Amygdala (tissue), 56 donors: Measurements from ENCODE around the gene HLA-DQB1.
"Not testable (repeated sequence)": the region's sequence is repeated elsewhere in the genome, so short reads cannot be mapped to it uniquely, and the experiment has no call there.

Experiments used
- DNase-seq, 56 donors: peaks; one replicate each; lab custom pipeline; 2025; lab: John Stamatoyannopoulos, UW

HLA-DQB1 gene

GRCh38 chr6:32664354-32664753 is 2.1 kb downstream of the HLA-DQB1 start:
- DNase-seq = no peak

- no peak for DNase-seq
Observed at GRCh38 chr6:32662836-32663235, 3.6 kb downstream of the HLA-DQB1 start.

GRCh38 chr6:32662099-32662498 is 4.4 kb downstream of the HLA-DQB1 start:
- no peak for DNase-seq

GRCh38 chr6:32659856-32660595 is 6.4 kb downstream of the HLA-DQB1 start:
- DNase-seq = no peak

- DNase-seq = no peak
Observed at GRCh38 chr6:32658268-32658897, 8.1 kb downstream of the HLA-DQB1 start.

GRCh38 chr6:32657819-32658218 is 8.6 kb downstream of the HLA-DQB1 start:
- not testable (repeated sequence) for DNase-seq

GRCh38 chr6:32657329-32657728 is 9.1 kb downstream of the HLA-DQB1 start:
- DNase-seq = not testable (repeated sequence)

GRCh38 chr6:32655203-32655710 is 11.2 kb downstream of the HLA-DQB1 start:
- no peak for DNase-seq

- DNase-seq = no peak
Observed at GRCh38 chr6:32645047-32645703, 21.3 kb downstream of the HLA-DQB1 start.

- no peak for DNase-seq
Observed at GRCh38 chr6:32643904-32644303, 22.6 kb downstream of the HLA-DQB1 start.

- DNase-seq = no peak
Observed at GRCh38 chr6:32642720-32643106, 23.7 kb downstream of the HLA-DQB1 start.

GRCh38 chr6:32641785-32642719 is 24.4 kb downstream of the HLA-DQB1 start:
- DNase-seq = not testable (repeated sequence)

GRCh38 chr6:32641122-32641521 is 25.3 kb downstream of the HLA-DQB1 start:
- no peak for DNase-seq

- no peak for DNase-seq
Observed at GRCh38 chr6:32639440-32640394, 26.7 kb downstream of the HLA-DQB1 start.

- DNase-seq = no peak
Observed at GRCh38 chr6:32638532-32639219, 27.8 kb downstream of the HLA-DQB1 start.

GRCh38 chr6:32637883-32638282 is 28.6 kb downstream of the HLA-DQB1 start:
- DNase-seq = no peak

GRCh38 chr6:32637219-32637880 is 29.1 kb downstream of the HLA-DQB1 start, which contains the start of gene HLA-DQA1:
Gene HLA-DQA1, plus strand, starts transcription at chr6:32637406. Its CDS starts 53 bp downstream, at chr6:32637459.
- DNase-seq = no peak
